Measurements from ENCODE around the gene PDZD7.
A peak's percentile ranks its signal among the peaks of the same experiment; 100 is the strongest.
"Not testable (repeated sequence)": the region's sequence is repeated elsewhere in the genome, so short reads cannot be mapped to it uniquely, and the experiment has no call there.

Gene PDZD7

GRCh38 chr10:101035314-101035713 lies 4.4 kb upstream of the PDZD7 start:
- Histone ChIP-seq H3K4me1 (ENCODE audit: insufficient read depth, poor library complexity, severe bottlenecking) (no peaks in the 10 kb centered on the region), H3K27ac (ENCODE audit: poor library complexity, severe bottlenecking) (no peak overlapping the region), H3K4me3 (ENCODE audit: severe bottlenecking) (no peak overlapping the region), H3K36me3 (ENCODE audit: low read depth) (peaks cover 36% of the 10 kb centered on the region), H3K27me3 (ENCODE audit: insufficient read depth, poor library complexity, severe bottlenecking) (no peaks in the 10 kb centered on the region), H3K9me3 (ENCODE audit: severe bottlenecking) (no peaks in the 10 kb centered on the region)
- DNase-seq (ENCODE audit: low spot score) (no peak), ATAC-seq (ENCODE audit: low read depth) (no peak)
- no peak for TF ChIP-seq CTCF (IDR thresholded peaks at IDR 0.05; ENCODE audit: poor library complexity, severe bottlenecking)

GRCh38 chr10:101034404-101034803 lies 3.5 kb upstream of the PDZD7 start:
- not testable (repeated sequence) for H3K9me3 ChIP-seq (ENCODE audit: severe bottlenecking); H3K4me1 ChIP-seq (ENCODE audit: insufficient read depth, poor library complexity, severe bottlenecking); H3K27me3 ChIP-seq (ENCODE audit: insufficient read depth, poor library complexity, severe bottlenecking); H3K27ac ChIP-seq (ENCODE audit: poor library complexity, severe bottlenecking); DNase-seq (ENCODE audit: low spot score); ATAC-seq (ENCODE audit: low read depth); H3K4me3 ChIP-seq (ENCODE audit: severe bottlenecking)
- H3K36me3 ChIP-seq (ENCODE audit: low read depth), result peaks cover 36% of the 10 kb centered on the region

- Histone ChIP-seq H3K4me1 (ENCODE audit: insufficient read depth, poor library complexity, severe bottlenecking) (no peaks in the 10 kb centered on the region), H3K36me3 (ENCODE audit: low read depth) (peaks cover 36% of the 10 kb centered on the region), H3K9me3 (ENCODE audit: severe bottlenecking) (no peaks in the 10 kb centered on the region), H3K4me3 (ENCODE audit: severe bottlenecking) (peak overlapping the region; percentile 48), H3K27me3 (ENCODE audit: insufficient read depth, poor library complexity, severe bottlenecking) (no peaks in the 10 kb centered on the region), H3K27ac (ENCODE audit: poor library complexity, severe bottlenecking) (peak overlapping the region; percentile 84)
- DNase-seq (ENCODE audit: low spot score) (no peak), ATAC-seq (ENCODE audit: low read depth) (no peak)
- TF ChIP-seq CTCF (IDR thresholded peaks at IDR 0.05; ENCODE audit: poor library complexity, severe bottlenecking), result no peak
Measured at GRCh38 chr10:101033276-101033675, 2.3 kb upstream of the PDZD7 start.

- no peaks in the 10 kb centered on the region for H3K9me3 ChIP-seq (ENCODE audit: severe bottlenecking)
- H3K4me3 ChIP-seq (ENCODE audit: severe bottlenecking), result peak overlapping the region; percentile 48
- peak; percentile 77 for ATAC-seq (ENCODE audit: low read depth)
- H3K27me3 ChIP-seq (ENCODE audit: insufficient read depth, poor library complexity, severe bottlenecking), result no peaks in the 10 kb centered on the region
- H3K36me3 ChIP-seq (ENCODE audit: low read depth), result peaks cover 31% of the 10 kb centered on the region
- peak overlapping the region; percentile 84 for H3K27ac ChIP-seq (ENCODE audit: poor library complexity, severe bottlenecking)
- H3K4me1 ChIP-seq (ENCODE audit: insufficient read depth, poor library complexity, severe bottlenecking), result no peaks in the 10 kb centered on the region
- no peak for TF ChIP-seq CTCF (IDR thresholded peaks at IDR 0.05; ENCODE audit: poor library complexity, severe bottlenecking)
- DNase-seq (ENCODE audit: low spot score), result no peak
Measured at GRCh38 chr10:101032637-101033224, 1.8 kb upstream of the PDZD7 start.

GRCh38 chr10:101031796-101032636 lies 1.1 kb upstream of the PDZD7 start:
- Histone ChIP-seq H3K9me3 (ENCODE audit: severe bottlenecking) (no peaks in the 10 kb centered on the region), H3K36me3 (ENCODE audit: low read depth) (peaks cover 24% of the 10 kb centered on the region), H3K27ac (ENCODE audit: poor library complexity, severe bottlenecking) (peak overlapping the region; percentile 84), H3K4me3 (ENCODE audit: severe bottlenecking) (peak overlapping the region; percentile 48), H3K4me1 (ENCODE audit: insufficient read depth, poor library complexity, severe bottlenecking) (no peaks in the 10 kb centered on the region), H3K27me3 (ENCODE audit: insufficient read depth, poor library complexity, severe bottlenecking) (no peaks in the 10 kb centered on the region)
- ATAC-seq (ENCODE audit: low read depth) (peak; percentile 17), DNase-seq (ENCODE audit: low spot score) (no peak)
- TF ChIP-seq CTCF (IDR thresholded peaks at IDR 0.05; ENCODE audit: poor library complexity, severe bottlenecking), result no peak
